OCI-LY1 (cell line): Measurements from ENCODE around the gene DIP2A.

Source experiments
- H2AFZ ChIP-seq: fragments of 200-600 bp; sonication (generic), shearing (Covaris generic); 2 replicates; pipeline ENCODE4 v1.6.0; 2014; ENCODE audit warnings: antibody characterized with exemption, mild to moderate bottlenecking, low read length
- H3F3A ChIP-seq: fragments of 200-600 bp; sonication (generic), shearing (Covaris generic); 2 replicates; pipeline ENCODE4 v1.6.0; 2014; ENCODE audit warnings: mild to moderate bottlenecking, antibody characterized with exemption, low read length, moderate library complexity; ENCODE audit not compliant: insufficient read depth
- H3K27ac ChIP-seq: fragments of 200-600 bp; sonication (generic); 2 replicates; pipeline ENCODE4 v1.5.1; 2014; ENCODE audit warnings: low read length, mixed run types, mild to moderate bottlenecking, low read depth; ENCODE audit not compliant: poor library complexity, severe bottlenecking
- H3K27me3 ChIP-seq: fragments of 200-600 bp; sonication (generic); 2 replicates; pipeline ENCODE4 v1.6.0; 2014; ENCODE audit warnings: antibody characterized with exemption, mild to moderate bottlenecking, low read length, moderate library complexity; ENCODE audit not compliant: insufficient read depth
- H3K36me3 ChIP-seq: fragments of 200-600 bp; sonication (generic); 2 replicates; pipeline ENCODE4 v1.6.1; 2014; ENCODE audit warnings: mild to moderate bottlenecking, antibody characterized with exemption, low read length, moderate library complexity, mixed read lengths; ENCODE audit not compliant: insufficient read depth
- H3K4me1 ChIP-seq: fragments of 200-600 bp; sonication (generic); 2 replicates; pipeline ENCODE4 v1.5.1; 2014; ENCODE audit warnings: mild to moderate bottlenecking, low read length, moderate library complexity; ENCODE audit not compliant: insufficient read depth, severe bottlenecking
- H3K4me2 ChIP-seq: fragments of 200-600 bp; sonication (generic), shearing (Covaris generic); 2 replicates; pipeline ENCODE4 v1.6.1; 2014; ENCODE audit warnings: low read length
- H3K4me3 ChIP-seq: fragments of 200-600 bp; sonication (generic); 2 replicates; pipeline ENCODE4 v1.5.1; 2014; ENCODE audit warnings: low read length, low read depth, mild to moderate bottlenecking, mixed read lengths; ENCODE audit not compliant: poor library complexity, severe bottlenecking
- H3K79me2 ChIP-seq: fragments of 200-600 bp; shearing (Covaris generic); 2 replicates; pipeline ENCODE4 v1.6.1; 2016; ENCODE audit warnings: mixed run types, low read length, mixed read lengths; ENCODE audit not compliant: insufficient read depth
- H3K9ac ChIP-seq: fragments of 200-600 bp; sonication (generic), shearing (Covaris generic); 2 replicates; pipeline ENCODE4 v1.6.1; 2014; ENCODE audit warnings: mild to moderate bottlenecking, low read length, mixed read lengths
- H3K9me2 ChIP-seq: fragments of 200-600 bp; sonication (generic), shearing (Covaris generic); 2 replicates; pipeline ENCODE4 v1.6.1; 2014; ENCODE audit warnings: low read depth, mild to moderate bottlenecking, low read length, mixed read lengths
- H3K9me3 ChIP-seq: fragments of 200-600 bp; shearing (Covaris generic); 2 replicates; pipeline ENCODE4 v1.6.1; 2014; ENCODE audit warnings: low read length, mixed read lengths
- H4K20me1 ChIP-seq: fragments of 200-600 bp; sonication (generic), shearing (Covaris generic); 2 replicates; pipeline ENCODE4 v1.6.0; 2016; ENCODE audit warnings: mild to moderate bottlenecking, low read length; ENCODE audit not compliant: insufficient read depth
- EZH2 ChIP-seq: fragments of 200-600 bp; sonication (generic), shearing (Covaris generic); IDR thresholded peaks from 2 replicates; pipeline ENCODE4 v1.8.0; 2017; ENCODE audit warnings: borderline replicate concordance, mixed run types, mild to moderate bottlenecking, antibody characterized with exemption, low read length, moderate library complexity, mixed read lengths
- TF ChIP-seq, protein P1 (sequence below): fragments of 200-600 bp; sonication (generic), shearing (Covaris generic); IDR thresholded peaks from 2 replicates; pipeline ENCODE4 v1.5.1; 2017; ENCODE audit warnings: mild to moderate bottlenecking, antibody characterized with exemption, low read length, moderate library complexity, mixed read lengths

DIP2A gene

DNA sequence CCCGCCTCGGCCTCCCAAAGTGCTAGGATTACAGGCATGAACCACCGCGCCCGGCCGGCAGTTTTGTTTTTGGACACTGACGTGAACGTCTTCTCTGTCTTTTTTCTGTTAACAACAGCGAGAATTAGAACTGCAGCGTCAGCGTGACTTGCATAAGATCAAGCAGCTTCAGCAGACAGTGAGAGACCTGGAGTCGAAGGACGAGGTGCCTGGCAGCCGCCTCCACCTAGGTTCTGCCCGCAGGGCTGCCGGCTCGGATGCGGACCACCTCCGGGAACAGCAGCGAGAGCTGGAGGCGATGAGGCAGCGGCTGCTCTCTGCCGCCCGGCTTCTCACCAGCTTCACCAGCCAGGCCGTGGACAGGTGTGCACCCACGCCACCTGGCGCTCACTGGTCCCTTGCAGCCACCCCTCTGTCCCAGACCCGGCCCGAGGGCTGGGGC, 22.9 kb upstream of the DIP2A start:
- Histone ChIP-seq H3K4me3 (no peak overlapping the region), H3K4me2 (no peak overlapping the region), H3K9ac (no peak overlapping the region), H3K9me3 (no peaks in the 10 kb centered on the region), H2AFZ (no peak overlapping the region), H3K27me3 (no peaks in the 10 kb centered on the region), H4K20me1 (no peaks in the 10 kb centered on the region), H3F3A (no peaks in the 10 kb centered on the region), H3K27ac (no peak overlapping the region), H3K4me1 (no peaks in the 10 kb centered on the region), H3K36me3 (peaks cover 83% of the 10 kb centered on the region), H3K79me2 (no peaks in the 10 kb centered on the region), H3K9me2 (no peaks in the 10 kb centered on the region)
- TF ChIP-seq, protein P1, sequence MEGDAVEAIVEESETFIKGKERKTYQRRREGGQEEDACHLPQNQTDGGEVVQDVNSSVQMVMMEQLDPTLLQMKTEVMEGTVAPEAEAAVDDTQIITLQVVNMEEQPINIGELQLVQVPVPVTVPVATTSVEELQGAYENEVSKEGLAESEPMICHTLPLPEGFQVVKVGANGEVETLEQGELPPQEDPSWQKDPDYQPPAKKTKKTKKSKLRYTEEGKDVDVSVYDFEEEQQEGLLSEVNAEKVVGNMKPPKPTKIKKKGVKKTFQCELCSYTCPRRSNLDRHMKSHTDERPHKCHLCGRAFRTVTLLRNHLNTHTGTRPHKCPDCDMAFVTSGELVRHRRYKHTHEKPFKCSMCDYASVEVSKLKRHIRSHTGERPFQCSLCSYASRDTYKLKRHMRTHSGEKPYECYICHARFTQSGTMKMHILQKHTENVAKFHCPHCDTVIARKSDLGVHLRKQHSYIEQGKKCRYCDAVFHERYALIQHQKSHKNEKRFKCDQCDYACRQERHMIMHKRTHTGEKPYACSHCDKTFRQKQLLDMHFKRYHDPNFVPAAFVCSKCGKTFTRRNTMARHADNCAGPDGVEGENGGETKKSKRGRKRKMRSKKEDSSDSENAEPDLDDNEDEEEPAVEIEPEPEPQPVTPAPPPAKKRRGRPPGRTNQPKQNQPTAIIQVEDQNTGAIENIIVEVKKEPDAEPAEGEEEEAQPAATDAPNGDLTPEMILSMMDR: no peak
- no peak for TF ChIP-seq EZH2

DNA sequence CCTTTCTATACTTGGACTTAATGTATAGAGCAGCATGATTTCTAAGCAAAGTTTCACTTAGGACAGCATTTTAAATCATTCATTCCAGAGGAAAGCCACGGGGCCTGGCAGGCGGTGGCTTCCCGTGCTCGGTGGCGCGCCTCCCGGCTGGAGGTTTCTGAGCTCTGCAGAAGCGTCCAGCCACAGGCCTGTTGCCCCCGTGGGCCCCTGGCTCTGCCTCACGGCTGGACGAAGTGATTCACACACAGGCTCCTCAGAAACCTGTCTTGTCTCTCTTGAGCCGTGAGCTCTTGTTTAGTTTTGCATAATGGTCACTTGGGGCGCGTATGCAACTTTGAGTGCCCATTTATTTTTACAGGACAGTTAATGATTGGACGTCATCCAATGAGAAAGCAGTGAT, 22.1 kb upstream of the DIP2A start:
- Histone ChIP-seq H3K9me3 (no peaks in the 10 kb centered on the region), H2AFZ (no peak overlapping the region), H3K27ac (no peak overlapping the region), H3K4me1 (no peaks in the 10 kb centered on the region), H3K36me3 (peaks cover 83% of the 10 kb centered on the region), H3K27me3 (no peaks in the 10 kb centered on the region), H3K9ac (no peak overlapping the region), H3K9me2 (no peaks in the 10 kb centered on the region), H3K4me3 (no peak overlapping the region), H4K20me1 (no peaks in the 10 kb centered on the region), H3K79me2 (no peaks in the 10 kb centered on the region), H3F3A (no peaks in the 10 kb centered on the region), H3K4me2 (no peak overlapping the region)
- TF ChIP-seq EZH2: no peak
- TF ChIP-seq, protein P1: no peak

DNA sequence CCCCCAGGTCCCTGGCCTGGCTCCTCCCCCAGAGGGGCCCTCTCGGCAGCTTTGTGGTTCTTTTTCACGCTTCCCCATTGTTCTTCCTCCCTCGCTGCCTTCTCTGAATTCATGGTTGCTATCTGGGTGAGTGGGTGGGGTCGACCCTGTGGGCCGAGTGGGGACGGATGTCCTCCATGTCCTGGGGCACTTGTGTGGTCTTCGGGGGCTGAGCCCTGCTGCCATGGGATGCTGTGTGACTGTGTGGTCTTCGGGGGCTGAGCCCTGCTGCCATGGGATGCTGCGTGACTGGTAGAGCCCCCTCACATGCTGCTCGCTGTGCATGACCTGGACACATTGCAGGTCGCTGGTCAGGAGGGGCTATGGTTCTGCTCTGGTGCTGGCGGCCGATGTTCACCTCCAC, 21.6 kb upstream of the DIP2A start:
- Histone ChIP-seq H3K27ac (no peak overlapping the region), H3K9me2 (no peaks in the 10 kb centered on the region), H3K79me2 (no peaks in the 10 kb centered on the region), H3F3A (no peaks in the 10 kb centered on the region), H3K27me3 (no peaks in the 10 kb centered on the region), H2AFZ (no peak overlapping the region), H3K36me3 (peaks cover 83% of the 10 kb centered on the region), H3K4me1 (no peaks in the 10 kb centered on the region), H3K4me3 (no peak overlapping the region), H3K4me2 (no peak overlapping the region), H3K9me3 (no peaks in the 10 kb centered on the region), H3K9ac (no peak overlapping the region), H4K20me1 (no peaks in the 10 kb centered on the region)
- no peak for TF ChIP-seq EZH2
- TF ChIP-seq, protein P1: no peak
